ENCODE results near the gene SERF2. TPM values are rescaled to one million over a fixed set of nuclear protein-coding genes. Genes with fewer than 3 reads are reported as not detected.
"Not testable (repeated sequence)": the region's sequence is repeated elsewhere in the genome, so short reads cannot be mapped to it uniquely, and the experiment has no call there.

The SERF2 gene
- total and polyA plus RNA-seq, 2 of the 8 experiments (the other 6 are each of a cell fraction or from before 2014, with no cell fraction given) = 655 to 999 TPM

GRCh38 chr15:43830691-43831275, 38.7 kb downstream of the SERF2 start:
- not testable (repeated sequence) for H3K27ac ChIP-seq (ENCODE audit: low read depth, low read length); H3K18ac ChIP-seq (ENCODE audit: extremely low read depth, low read length); H2AK5ac ChIP-seq (ENCODE audit: low read depth, low read length); H3K4me1 ChIP-seq (replicated peaks in 1 of 4; ENCODE audit: control insufficient read depth in 3 of 4, insufficient read depth in 4 of 4, low read length in 3 of 4); H3K4me3 ChIP-seq (ENCODE audit: extremely low read depth in 1 of 4, insufficient read depth in 2 of 4, low read depth in 3 of 4, low read length in 4 of 4); H2BK15ac ChIP-seq (ENCODE audit: low read length); H3K23ac ChIP-seq (ENCODE audit: insufficient read length); H3K4ac ChIP-seq (replicated peaks; ENCODE audit: insufficient read length, low read depth, low read length); DNase-seq (ENCODE audit: low read depth in 1 of 2, low spot score in 2 of 2); H3K14ac ChIP-seq (ENCODE audit: insufficient read length); H2BK5ac ChIP-seq (ENCODE audit: low read depth, low read length); H2AFZ ChIP-seq (ENCODE audit: low read length); H2BK20ac ChIP-seq (ENCODE audit: low read length); H3K36me3 ChIP-seq (ENCODE audit: control insufficient read depth in 2 of 4, insufficient read depth in 4 of 4, low read length in 3 of 4); H3K4me2 ChIP-seq (ENCODE audit: insufficient read depth in 1 of 2, low read depth in 2 of 2, low read length in 2 of 2); H2BK120ac ChIP-seq (replicated peaks; ENCODE audit: low read depth, low read length); H2BK12ac ChIP-seq (ENCODE audit: low read depth, low read length); H3K27me3 ChIP-seq (replicated peaks in 1 of 4; ENCODE audit: control insufficient read depth in 3 of 4, extremely low read depth in 1 of 4, insufficient read depth in 3 of 4, low read length in 3 of 4); H3K79me2 ChIP-seq (ENCODE audit: control insufficient read depth in 1 of 2, insufficient read depth in 2 of 2, low read length in 2 of 2); H3K23me2 ChIP-seq (ENCODE audit: low read depth, low read length); H4K91ac ChIP-seq (replicated peaks; ENCODE audit: insufficient read length, low read length); FAIRE-seq; H4K20me1 ChIP-seq (replicated peaks in 1 of 2; ENCODE audit: control insufficient read depth in 1 of 2, insufficient read depth in 2 of 2, low read length in 2 of 2); H4K8ac ChIP-seq (ENCODE audit: extremely low read depth, insufficient read depth, low read length); H3K79me1 ChIP-seq (ENCODE audit: low read depth, low read length); H4K5ac ChIP-seq (ENCODE audit: insufficient read length, low read depth, low read length); H3K56ac ChIP-seq (replicated peaks; ENCODE audit: insufficient read length, low read depth, low read length); H3K9me3 ChIP-seq (ENCODE audit: insufficient read depth in 2 of 2, low read depth in 1 of 2, low read length in 1 of 2); H3K9ac ChIP-seq (replicated peaks in 1 of 4; ENCODE audit: extremely low read depth in 1 of 4, low read depth in 3 of 4, low read length in 3 of 4)
- 91% methylated on average over 9 of the region's 9 CpGs; no CpG with 5 or more reads in 1 of the 2 experiments for WGBS, 2 experiments (ENCODE audit: extremely low coverage in 1 of 2, insufficient coverage in 1 of 2, insufficient read length in 1 of 2, insufficient replicate concordance in 2 of 2, low coverage in 1 of 2, low lambda C conversion rate in 2 of 2, missing lambda C conversion rate in 1 of 2)
- ChIA-PET POLR2A (ENCODE audit: partially characterized antibody) (interaction anchor here (0.7 to 1.3 kb wide), 4 partner anchors 10 to 54 kb away, joined by 3 to 4 read pairs (median 4); no protein-coding TSS in a partner anchor), CTCF (ENCODE audit: partially characterized antibody) (interaction anchor here (1.2 kb wide), 1 partner anchor 316 kb away, joined by 3 read pairs; no protein-coding TSS in a partner anchor)
